Tibial nerve (tissue), 4 donors: Measurements from ENCODE around the gene SMAD7.

Source experiments
- CTCF ChIP-seq, 5 experiments: fragments of 200-600 bp in 3 of 5; fragments of 450-650 bp in 2 of 5; sonication (generic) in 3 of 5; IDR thresholded peaks; one replicate each; pipeline ENCODE4 v1.5.1; 2016 to 2019; ENCODE audit warnings: antibody characterized with exemption in 5 of 5, mild to moderate bottlenecking in 3 of 5, moderate library complexity in 2 of 5
- EP300 ChIP-seq, 2 donors: sonication (generic); formaldehyde crosslinking; IDR thresholded peaks; one replicate each; pipeline ENCODE4 v1.6.1; 2017; ENCODE audit warnings: antibody characterized with exemption in 2 of 2, mild to moderate bottlenecking in 1 of 2

DNA sequence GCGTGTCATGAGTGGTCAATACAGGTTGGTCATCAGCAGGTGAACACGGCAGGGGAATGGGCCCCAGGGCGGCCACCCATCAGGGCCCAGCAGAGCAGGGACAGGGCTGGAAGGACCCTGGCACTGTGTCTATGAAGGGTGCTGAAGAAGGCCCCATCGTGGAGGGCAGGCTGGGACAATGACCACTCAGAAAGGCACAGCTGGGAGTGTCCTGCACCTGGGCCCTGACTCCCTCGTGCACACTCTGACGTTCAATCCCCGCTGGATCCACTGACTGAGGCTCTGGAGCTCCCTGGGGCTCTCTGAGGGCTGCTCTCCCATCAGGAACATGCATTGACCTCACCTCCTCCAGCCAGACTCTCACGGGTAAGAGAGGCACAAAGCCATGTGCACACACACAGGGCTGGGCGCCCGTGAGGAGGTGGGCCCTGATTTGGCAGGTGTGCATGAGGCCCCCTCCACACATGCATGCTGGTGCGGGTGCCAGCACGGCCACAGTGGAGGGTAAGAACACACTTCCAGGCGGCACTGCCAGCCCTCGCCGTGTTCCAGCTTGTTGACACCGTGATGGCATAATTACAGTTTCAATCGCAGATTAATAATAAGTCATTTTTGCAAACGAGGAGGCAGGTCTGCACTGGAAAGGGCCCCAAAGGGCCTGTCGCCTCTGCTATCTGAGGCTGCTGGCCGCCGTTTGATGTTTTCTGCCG is 58.5 kb downstream of the SMAD7 start:
- TF ChIP-seq CTCF (IDR thresholded peaks at IDR 0.05) (no peak), EP300 (IDR thresholded peaks at IDR 0.05) (no peak)
